GM21423 (cell line): ENCODE results near the gene KCNJ6.
"Not testable (repeated sequence)": the region's sequence is repeated elsewhere in the genome, so short reads cannot be mapped to it uniquely, and the experiment has no call there.

ENCODE experiments used
- ATAC-seq: cut with Tn5 transposase; IDR thresholded peaks from one replicate; pipeline ENCODE4 v1.9.1; 2021; ENCODE audit warnings: mild to moderate bottlenecking, moderate library complexity; ENCODE audit not compliant: unreplicated experiment

The KCNJ6 gene

GRCh38 chr21:37622755-37623154 lies 293.5 kb downstream of the KCNJ6 start:
- no peak for ATAC-seq

GRCh38 chr21:37620401-37620800 lies 295.9 kb downstream of the KCNJ6 start:
- ATAC-seq, result no peak

GRCh38 chr21:37619464-37619974 lies 296.7 kb downstream of the KCNJ6 start:
- ATAC-seq, result no peak

GRCh38 chr21:37618081-37618480 lies 298.2 kb downstream of the KCNJ6 start:
- ATAC-seq, result no peak

GRCh38 chr21:37615962-37616361 lies 300.3 kb downstream of the KCNJ6 start:
- ATAC-seq, result no peak

GRCh38 chr21:37614351-37614875 lies 301.8 kb downstream of the KCNJ6 start:
- ATAC-seq, result no peak

GRCh38 chr21:37607081-37607480 lies 309.2 kb downstream of the KCNJ6 start:
- ATAC-seq, result no peak

- ATAC-seq, result no peak
Observed at GRCh38 chr21:37606549-37606948, 309.7 kb downstream of the KCNJ6 start.

GRCh38 chr21:37605006-37605405 lies 311.3 kb downstream of the KCNJ6 start:
- ATAC-seq, result no peak

- ATAC-seq, result no peak
Observed at GRCh38 chr21:37603129-37603528, 313.1 kb downstream of the KCNJ6 start.

GRCh38 chr21:37601915-37602314 lies 314.3 kb downstream of the KCNJ6 start:
- no peak for ATAC-seq

GRCh38 chr21:37601027-37601426 lies 315.2 kb downstream of the KCNJ6 start:
- ATAC-seq, result no peak

GRCh38 chr21:37595944-37596343 lies 320.3 kb downstream of the KCNJ6 start:
- no peak for ATAC-seq

GRCh38 chr21:37594472-37594951 lies 321.7 kb downstream of the KCNJ6 start:
- no peak for ATAC-seq

GRCh38 chr21:37593740-37594471 lies 322.4 kb downstream of the KCNJ6 start:
- no peak for ATAC-seq

- no peak for ATAC-seq
Observed at GRCh38 chr21:37593015-37593414, 323.2 kb downstream of the KCNJ6 start.

GRCh38 chr21:37592496-37592895 lies 323.8 kb downstream of the KCNJ6 start:
- no peak for ATAC-seq

GRCh38 chr21:37591994-37592393 lies 324.3 kb downstream of the KCNJ6 start:
- not testable (repeated sequence) for ATAC-seq

- not testable (repeated sequence) for ATAC-seq
Observed at GRCh38 chr21:37590836-37591235, 325.4 kb downstream of the KCNJ6 start.

- not testable (repeated sequence) for ATAC-seq
Observed at GRCh38 chr21:37588644-37589043, 327.6 kb downstream of the KCNJ6 start.

- ATAC-seq, result no peak
Observed at GRCh38 chr21:37587635-37588177, 328.6 kb downstream of the KCNJ6 start.

GRCh38 chr21:37587203-37587602 lies 329.1 kb downstream of the KCNJ6 start:
- no peak for ATAC-seq
